ENCODE data around the gene FLYWCH1. TPM values are rescaled to one million over a fixed set of nuclear protein-coding genes. Genes with fewer than 3 reads are reported as not detected.

FLYWCH1 gene
- total RNA-seq, 1 experiment from 2014 or later: 32.6 TPM

DNA sequence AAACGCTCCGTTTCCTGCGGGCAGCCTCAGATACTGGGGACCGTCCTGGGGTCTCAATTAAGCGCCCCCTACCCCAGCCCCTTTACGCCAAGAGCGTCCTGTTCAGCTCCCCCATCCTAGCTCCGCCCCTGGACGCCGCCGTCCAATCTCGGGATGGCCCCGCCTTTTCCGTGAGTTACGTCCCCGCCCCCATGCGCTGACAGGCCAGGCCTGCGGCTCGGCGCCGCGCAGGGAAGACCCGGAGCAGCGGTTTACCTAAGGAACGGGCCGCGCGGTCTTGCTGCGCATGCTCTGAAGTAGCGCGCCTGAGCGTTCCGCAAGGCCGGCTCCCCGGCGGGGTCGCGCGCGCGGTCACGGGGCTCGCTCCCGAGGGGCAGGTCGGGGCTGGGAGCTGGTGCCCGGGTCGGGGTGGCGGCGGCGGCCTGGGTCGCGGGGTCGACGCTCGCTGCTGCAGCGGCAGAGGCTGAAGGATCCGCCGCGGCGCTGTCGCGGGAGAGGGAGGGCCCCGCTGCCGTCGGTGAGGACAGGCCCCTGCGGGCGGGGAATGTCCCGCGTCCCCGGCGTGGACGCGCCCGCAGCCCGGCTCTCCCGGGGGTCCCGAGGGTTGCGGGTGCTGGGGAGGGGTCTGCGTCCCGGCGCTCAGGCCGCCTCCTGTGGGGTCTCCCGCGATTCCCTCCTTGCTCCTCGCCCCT is at the start of gene FLYWCH1 (continued):
- TF ChIP-seq TCF7 (CRISPR knock-in tag; IDR thresholded peaks at IDR 0.05; ENCODE audit: low read depth) (0 out of 2 replicates have a peak, but pooled peaks have one; percentile 39), ZNF219 (CRISPR knock-in tag; IDR thresholded peaks at IDR 0.05; ENCODE audit: borderline replicate concordance) (no peak), ZNF317 (CRISPR knock-in tag; IDR thresholded peaks at IDR 0.05; ENCODE audit: borderline replicate concordance, low read depth) (no peak), NFE2L1 (CRISPR knock-in tag; IDR thresholded peaks at IDR 0.05) (no peak), NR3C1 (CRISPR knock-in tag; conservative IDR thresholded peaks at IDR 0.05; ENCODE audit: low read depth) (peak; percentile 81; the same call in 1 of the 2 replicates), SMAD4 (CRISPR knock-in tag; IDR thresholded peaks at IDR 0.05) (no peak), HMGXB4 (CRISPR knock-in tag; IDR thresholded peaks at IDR 0.05) (peak; percentile 72; the same call in 1 of the 2 replicates), JUN (CRISPR knock-in tag; IDR thresholded peaks at IDR 0.05) (no peak), NR2C2 (CRISPR knock-in tag; IDR thresholded peaks at IDR 0.05) (no peak)
- TF ChIP-seq, protein P1, sequence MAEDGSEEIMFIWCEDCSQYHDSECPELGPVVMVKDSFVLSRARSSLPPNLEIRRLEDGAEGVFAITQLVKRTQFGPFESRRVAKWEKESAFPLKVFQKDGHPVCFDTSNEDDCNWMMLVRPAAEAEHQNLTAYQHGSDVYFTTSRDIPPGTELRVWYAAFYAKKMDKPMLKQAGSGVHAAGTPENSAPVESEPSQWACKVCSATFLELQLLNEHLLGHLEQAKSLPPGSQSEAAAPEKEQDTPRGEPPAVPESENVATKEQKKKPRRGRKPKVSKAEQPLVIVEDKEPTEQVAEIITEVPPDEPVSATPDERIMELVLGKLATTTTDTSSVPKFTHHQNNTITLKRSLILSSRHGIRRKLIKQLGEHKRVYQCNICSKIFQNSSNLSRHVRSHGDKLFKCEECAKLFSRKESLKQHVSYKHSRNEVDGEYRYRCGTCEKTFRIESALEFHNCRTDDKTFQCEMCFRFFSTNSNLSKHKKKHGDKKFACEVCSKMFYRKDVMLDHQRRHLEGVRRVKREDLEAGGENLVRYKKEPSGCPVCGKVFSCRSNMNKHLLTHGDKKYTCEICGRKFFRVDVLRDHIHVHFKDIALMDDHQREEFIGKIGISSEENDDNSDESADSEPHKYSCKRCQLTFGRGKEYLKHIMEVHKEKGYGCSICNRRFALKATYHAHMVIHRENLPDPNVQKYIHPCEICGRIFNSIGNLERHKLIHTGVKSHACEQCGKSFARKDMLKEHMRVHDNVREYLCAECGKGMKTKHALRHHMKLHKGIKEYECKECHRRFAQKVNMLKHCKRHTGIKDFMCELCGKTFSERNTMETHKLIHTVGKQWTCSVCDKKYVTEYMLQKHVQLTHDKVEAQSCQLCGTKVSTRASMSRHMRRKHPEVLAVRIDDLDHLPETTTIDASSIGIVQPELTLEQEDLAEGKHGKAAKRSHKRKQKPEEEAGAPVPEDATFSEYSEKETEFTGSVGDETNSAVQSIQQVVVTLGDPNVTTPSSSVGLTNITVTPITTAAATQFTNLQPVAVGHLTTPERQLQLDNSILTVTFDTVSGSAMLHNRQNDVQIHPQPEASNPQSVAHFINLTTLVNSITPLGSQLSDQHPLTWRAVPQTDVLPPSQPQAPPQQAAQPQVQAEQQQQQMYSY (CRISPR knock-in tag; IDR thresholded peaks at IDR 0.05): peak; percentile 100
- TF ChIP-seq, protein P2, sequence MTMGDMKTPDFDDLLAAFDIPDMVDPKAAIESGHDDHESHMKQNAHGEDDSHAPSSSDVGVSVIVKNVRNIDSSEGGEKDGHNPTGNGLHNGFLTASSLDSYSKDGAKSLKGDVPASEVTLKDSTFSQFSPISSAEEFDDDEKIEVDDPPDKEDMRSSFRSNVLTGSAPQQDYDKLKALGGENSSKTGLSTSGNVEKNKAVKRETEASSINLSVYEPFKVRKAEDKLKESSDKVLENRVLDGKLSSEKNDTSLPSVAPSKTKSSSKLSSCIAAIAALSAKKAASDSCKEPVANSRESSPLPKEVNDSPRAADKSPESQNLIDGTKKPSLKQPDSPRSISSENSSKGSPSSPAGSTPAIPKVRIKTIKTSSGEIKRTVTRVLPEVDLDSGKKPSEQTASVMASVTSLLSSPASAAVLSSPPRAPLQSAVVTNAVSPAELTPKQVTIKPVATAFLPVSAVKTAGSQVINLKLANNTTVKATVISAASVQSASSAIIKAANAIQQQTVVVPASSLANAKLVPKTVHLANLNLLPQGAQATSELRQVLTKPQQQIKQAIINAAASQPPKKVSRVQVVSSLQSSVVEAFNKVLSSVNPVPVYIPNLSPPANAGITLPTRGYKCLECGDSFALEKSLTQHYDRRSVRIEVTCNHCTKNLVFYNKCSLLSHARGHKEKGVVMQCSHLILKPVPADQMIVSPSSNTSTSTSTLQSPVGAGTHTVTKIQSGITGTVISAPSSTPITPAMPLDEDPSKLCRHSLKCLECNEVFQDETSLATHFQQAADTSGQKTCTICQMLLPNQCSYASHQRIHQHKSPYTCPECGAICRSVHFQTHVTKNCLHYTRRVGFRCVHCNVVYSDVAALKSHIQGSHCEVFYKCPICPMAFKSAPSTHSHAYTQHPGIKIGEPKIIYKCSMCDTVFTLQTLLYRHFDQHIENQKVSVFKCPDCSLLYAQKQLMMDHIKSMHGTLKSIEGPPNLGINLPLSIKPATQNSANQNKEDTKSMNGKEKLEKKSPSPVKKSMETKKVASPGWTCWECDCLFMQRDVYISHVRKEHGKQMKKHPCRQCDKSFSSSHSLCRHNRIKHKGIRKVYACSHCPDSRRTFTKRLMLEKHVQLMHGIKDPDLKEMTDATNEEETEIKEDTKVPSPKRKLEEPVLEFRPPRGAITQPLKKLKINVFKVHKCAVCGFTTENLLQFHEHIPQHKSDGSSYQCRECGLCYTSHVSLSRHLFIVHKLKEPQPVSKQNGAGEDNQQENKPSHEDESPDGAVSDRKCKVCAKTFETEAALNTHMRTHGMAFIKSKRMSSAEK (CRISPR knock-in tag; IDR thresholded peaks at IDR 0.05; ENCODE audit: borderline replicate concordance): no peak

DNA sequence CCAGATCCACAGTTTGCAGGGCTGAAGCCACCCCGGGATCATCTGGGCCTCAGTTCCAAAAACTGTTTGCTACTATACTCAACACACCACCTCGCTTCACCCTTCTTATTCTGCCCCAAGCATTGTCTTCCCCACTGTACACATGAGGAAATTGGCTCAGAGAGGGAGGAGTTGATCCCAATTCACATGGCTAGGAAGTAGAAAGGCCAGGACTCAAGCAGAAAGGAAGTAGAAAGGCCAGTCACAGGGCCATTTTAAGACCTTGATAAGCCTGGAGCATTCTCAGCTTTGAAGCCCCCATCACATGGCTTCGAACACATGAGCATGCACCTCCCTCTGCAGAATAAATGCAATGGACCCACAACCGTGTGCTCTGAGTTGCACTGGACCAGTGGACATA is 46.1 kb upstream of the FLYWCH1 start:
- Mint-ChIP-seq H3K9me3 (peaks cover 8% of the 10 kb centered on the region), H3K27me3 (ENCODE audit: low read depth) (peaks cover 73% of the 10 kb centered on the region), H3K27ac (no peak overlapping the region), H3K4me3 (no peak overlapping the region), H3K36me3 (no peaks in the 10 kb centered on the region), H3K4me1 (no peaks in the 10 kb centered on the region)
- CTCF ChIA-PET: interaction anchor here (1.0 to 1.6 kb wide), 2 partner anchors 23 to 26 kb away, joined by 3 to 4 read pairs; no protein-coding TSS in a partner anchor
- DNase-seq (ENCODE audit: low spot score) (no peak), ATAC-seq (no peak)
- POLR2A ChIA-PET: no interaction called here
- TF ChIP-seq, protein P3, sequence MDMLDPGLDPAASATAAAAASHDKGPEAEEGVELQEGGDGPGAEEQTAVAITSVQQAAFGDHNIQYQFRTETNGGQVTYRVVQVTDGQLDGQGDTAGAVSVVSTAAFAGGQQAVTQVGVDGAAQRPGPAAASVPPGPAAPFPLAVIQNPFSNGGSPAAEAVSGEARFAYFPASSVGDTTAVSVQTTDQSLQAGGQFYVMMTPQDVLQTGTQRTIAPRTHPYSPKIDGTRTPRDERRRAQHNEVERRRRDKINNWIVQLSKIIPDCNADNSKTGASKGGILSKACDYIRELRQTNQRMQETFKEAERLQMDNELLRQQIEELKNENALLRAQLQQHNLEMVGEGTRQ (CRISPR knock-in tag; IDR thresholded peaks at IDR 0.05): no peak
- TF ChIP-seq SMAD3 (CRISPR knock-in tag; IDR thresholded peaks at IDR 0.05; ENCODE audit: borderline replicate concordance): no peak
- TF ChIP-seq, protein P4, sequence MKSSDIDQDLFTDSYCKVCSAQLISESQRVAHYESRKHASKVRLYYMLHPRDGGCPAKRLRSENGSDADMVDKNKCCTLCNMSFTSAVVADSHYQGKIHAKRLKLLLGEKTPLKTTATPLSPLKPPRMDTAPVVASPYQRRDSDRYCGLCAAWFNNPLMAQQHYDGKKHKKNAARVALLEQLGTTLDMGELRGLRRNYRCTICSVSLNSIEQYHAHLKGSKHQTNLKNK (CRISPR knock-in tag; IDR thresholded peaks at IDR 0.05): no peak
- TF ChIP-seq AFF4 (CRISPR knock-in tag; IDR thresholded peaks at IDR 0.05; ENCODE audit: borderline replicate concordance): no peak
- TF ChIP-seq ZNF671 (CRISPR knock-in tag; IDR thresholded peaks at IDR 0.05): no peak

All from WTC11 (cell line).